Activated T-cell treated with anti-CD3 and anti-CD28 coated beads, Interleukin-2, amount 50 U/mL, for 72 hours (primary cell): ENCODE data around the gene LRMDA. TPM values are rescaled to one million over a fixed set of nuclear protein-coding genes. Genes with fewer than 3 reads are reported as not detected.

ENCODE experiments used
- ATAC-seq, 2 donors: fragments of 150-1000 bp; cut with Tn5 transposase; replicated peaks in 1 of 2; 2 replicates each; pipeline ENCODE4 v1.10.0; 2021; ENCODE audit warnings: moderate library complexity in 2 of 2, mild to moderate bottlenecking in 1 of 2
- DNase-seq, 2 donors: peaks; one replicate each; pipeline ENCODE4 v3.0.0; 2021 to 2022; ENCODE audit warnings: mixed read lengths in 1 of 2
- H3K27ac Mint-ChIP-seq: one replicate; pipeline ENCODE4 v1.8.0; 2022; ENCODE audit warnings: mild to moderate bottlenecking, moderate library complexity, mixed read lengths
- H3K27me3 Mint-ChIP-seq: one replicate; pipeline ENCODE4 v1.8.0; 2022; ENCODE audit warnings: low read depth, mixed read lengths
- H3K36me3 Mint-ChIP-seq, 2 donors: one replicate each; pipeline ENCODE4 v1.8.0; 2022; ENCODE audit warnings: mixed read lengths in 2 of 2, mild to moderate bottlenecking in 1 of 2; ENCODE audit not compliant: insufficient read depth in 2 of 2
- H3K4me1 Mint-ChIP-seq: one replicate; pipeline ENCODE4 v1.8.0; 2022; ENCODE audit warnings: low read depth, mixed read lengths
- H3K4me3 Mint-ChIP-seq, 2 donors: one replicate each; pipeline ENCODE4 v1.8.0; 2022; ENCODE audit warnings: mild to moderate bottlenecking in 2 of 2, mixed read lengths in 2 of 2, moderate library complexity in 2 of 2
- H3K9me3 Mint-ChIP-seq, 2 donors: one replicate each; pipeline ENCODE4 v1.8.0; 2022; ENCODE audit warnings: mixed read lengths in 2 of 2
- total RNA-seq, 2 donors: library from RNA; stranded (reverse); gene quantifications; one replicate each; pipeline ENCODE4 v1.2.3, GENCODE V29; 2022

The LRMDA gene
- total RNA-seq, 2 donors from 2014 or later, result not detected

GRCh38 chr10:75911426-75911825, 480.0 kb downstream of the LRMDA start:
- H3K4me1 Mint-ChIP-seq, result no peaks in the 10 kb centered on the region
- H3K4me3 Mint-ChIP-seq, result no peak overlapping the region
- ATAC-seq (no peak), DNase-seq (no peak)
- no peaks in the 10 kb centered on the region for H3K36me3 Mint-ChIP-seq
- H3K27me3 Mint-ChIP-seq, result peaks cover 5% of the 10 kb centered on the region
- no peak overlapping the region for H3K27ac Mint-ChIP-seq
- H3K9me3 Mint-ChIP-seq, result no peaks in the 10 kb centered on the region

- Mint-ChIP-seq H3K4me1 (no peaks in the 10 kb centered on the region), H3K9me3 (no peaks in the 10 kb centered on the region)
- DNase-seq, result no peak
Observed at GRCh38 chr10:75916906-75917305, 485.5 kb downstream of the LRMDA start.

GRCh38 chr10:75919913-75920312, 488.5 kb downstream of the LRMDA start:
- H3K4me3 Mint-ChIP-seq, result no peak overlapping the region
- no peak overlapping the region for H3K27ac Mint-ChIP-seq
- no peaks in the 10 kb centered on the region for H3K4me1 Mint-ChIP-seq
- H3K9me3 Mint-ChIP-seq, result no peaks in the 10 kb centered on the region
- DNase-seq (no peak), ATAC-seq (no peak)
- H3K27me3 Mint-ChIP-seq, result peaks cover 8% of the 10 kb centered on the region
- no peaks in the 10 kb centered on the region for H3K36me3 Mint-ChIP-seq

More at GRCh38 chr10:75916906-75917305, 485.5 kb downstream of the LRMDA start:
- ATAC-seq, result no peak
- Mint-ChIP-seq H3K27me3 (no peaks in the 10 kb centered on the region), H3K4me3 (no peak overlapping the region), H3K27ac (no peak overlapping the region), H3K36me3 (no peaks in the 10 kb centered on the region)

- Mint-ChIP-seq H3K36me3 (no peaks in the 10 kb centered on the region), H3K9me3 (no peaks in the 10 kb centered on the region)
Observed at GRCh38 chr10:75922435-75922834, 491.0 kb downstream of the LRMDA start.

GRCh38 chr10:75924309-75924902, 493.0 kb downstream of the LRMDA start:
- DNase-seq (no peak), ATAC-seq (no peak)
- Mint-ChIP-seq H3K27ac (no peak overlapping the region), H3K4me1 (no peaks in the 10 kb centered on the region), H3K36me3 (no peaks in the 10 kb centered on the region), H3K4me3 (no peak overlapping the region), H3K9me3 (no peaks in the 10 kb centered on the region), H3K27me3 (peaks cover 14% of the 10 kb centered on the region)

More at GRCh38 chr10:75922435-75922834, 491.0 kb downstream of the LRMDA start:
- ATAC-seq, result no peak
- Mint-ChIP-seq H3K27me3 (peaks cover 12% of the 10 kb centered on the region), H3K27ac (no peak overlapping the region), H3K4me1 (no peaks in the 10 kb centered on the region), H3K4me3 (no peak overlapping the region)
- DNase-seq, result no peak

GRCh38 chr10:75925999-75926398, 494.6 kb downstream of the LRMDA start:
- DNase-seq (no peak), ATAC-seq (no peak)
- no peaks in the 10 kb centered on the region for H3K36me3 Mint-ChIP-seq
- no peak overlapping the region for H3K27ac Mint-ChIP-seq
- H3K4me3 Mint-ChIP-seq, result no peak overlapping the region
- no peaks in the 10 kb centered on the region for H3K4me1 Mint-ChIP-seq
- peaks cover 20% of the 10 kb centered on the region for H3K27me3 Mint-ChIP-seq
- no peaks in the 10 kb centered on the region for H3K9me3 Mint-ChIP-seq

- no peak for ATAC-seq
- H3K36me3 Mint-ChIP-seq, result no peaks in the 10 kb centered on the region
- no peaks in the 10 kb centered on the region for H3K9me3 Mint-ChIP-seq
- H3K4me1 Mint-ChIP-seq, result no peaks in the 10 kb centered on the region
- no peak overlapping the region for H3K4me3 Mint-ChIP-seq
- no peak overlapping the region for H3K27ac Mint-ChIP-seq
- DNase-seq, result peak in 1 of 2 donors; percentile 9
- peaks cover 24% of the 10 kb centered on the region for H3K27me3 Mint-ChIP-seq
Observed at GRCh38 chr10:75926763-75927162, 495.3 kb downstream of the LRMDA start.

GRCh38 chr10:75928231-75928630, 496.8 kb downstream of the LRMDA start:
- H3K4me1 Mint-ChIP-seq, result no peaks in the 10 kb centered on the region
- H3K27ac Mint-ChIP-seq, result no peak overlapping the region
- peaks cover 33% of the 10 kb centered on the region for H3K27me3 Mint-ChIP-seq
- no peaks in the 10 kb centered on the region for H3K9me3 Mint-ChIP-seq
- ATAC-seq (no peak), DNase-seq (no peak)
- no peaks in the 10 kb centered on the region for H3K36me3 Mint-ChIP-seq
- no peak overlapping the region for H3K4me3 Mint-ChIP-seq

- Mint-ChIP-seq H3K27ac (no peak overlapping the region), H3K36me3 (no peaks in the 10 kb centered on the region), H3K9me3 (no peaks in the 10 kb centered on the region), H3K27me3 (peaks cover 25% of the 10 kb centered on the region), H3K4me3 (no peak overlapping the region), H3K4me1 (no peaks in the 10 kb centered on the region)
- DNase-seq, result no peak
- no peak for ATAC-seq
Observed at GRCh38 chr10:75929630-75930161, 498.3 kb downstream of the LRMDA start.

- Mint-ChIP-seq H3K4me1 (no peaks in the 10 kb centered on the region), H3K36me3 (no peaks in the 10 kb centered on the region), H3K27me3 (peaks cover 25% of the 10 kb centered on the region), H3K27ac (no peak overlapping the region), H3K4me3 (no peak overlapping the region), H3K9me3 (no peaks in the 10 kb centered on the region)
- no peak for ATAC-seq
- no peak for DNase-seq
Observed at GRCh38 chr10:75932921-75933320, 501.5 kb downstream of the LRMDA start.

GRCh38 chr10:75935240-75935639, 503.8 kb downstream of the LRMDA start:
- H3K4me1 Mint-ChIP-seq, result no peaks in the 10 kb centered on the region
- peaks cover 25% of the 10 kb centered on the region for H3K27me3 Mint-ChIP-seq
- H3K36me3 Mint-ChIP-seq, result no peaks in the 10 kb centered on the region

GRCh38 chr10:75935650-75936400, 504.4 kb downstream of the LRMDA start:
- H3K4me3 Mint-ChIP-seq, result no peak overlapping the region
- ATAC-seq, result no peak
- H3K27ac Mint-ChIP-seq, result no peak overlapping the region
- peaks cover 21% of the 10 kb centered on the region for H3K27me3 Mint-ChIP-seq
- no peaks in the 10 kb centered on the region for H3K36me3 Mint-ChIP-seq
- no peak for DNase-seq
- H3K4me1 Mint-ChIP-seq, result no peaks in the 10 kb centered on the region
- no peaks in the 10 kb centered on the region for H3K9me3 Mint-ChIP-seq

More at GRCh38 chr10:75935240-75935639, 503.8 kb downstream of the LRMDA start:
- no peak for DNase-seq
- ATAC-seq, result no peak
- H3K9me3 Mint-ChIP-seq, result no peaks in the 10 kb centered on the region
- H3K4me3 Mint-ChIP-seq, result no peak overlapping the region
- H3K27ac Mint-ChIP-seq, result no peak overlapping the region

- no peaks in the 10 kb centered on the region for H3K4me1 Mint-ChIP-seq
- no peaks in the 10 kb centered on the region for H3K9me3 Mint-ChIP-seq
- DNase-seq (no peak), ATAC-seq (no peak)
- peaks cover 16% of the 10 kb centered on the region for H3K27me3 Mint-ChIP-seq
- no peak overlapping the region for H3K27ac Mint-ChIP-seq
- H3K4me3 Mint-ChIP-seq, result no peak overlapping the region
- H3K36me3 Mint-ChIP-seq, result no peaks in the 10 kb centered on the region
Observed at GRCh38 chr10:75936841-75937240, 505.4 kb downstream of the LRMDA start.
